ENCODE measurements around the gene KLHL22. TPM values are rescaled to one million over a fixed set of nuclear protein-coding genes. Genes with fewer than 3 reads are reported as not detected.

KLHL22 gene
- total and polyA plus RNA-seq, 2 of the 8 experiments (the other 6 are each of a cell fraction or from before 2014, with no cell fraction given): 9.4 to 16.2 TPM

- TF ChIP-seq MAX (IDR thresholded peaks at IDR 0.05) (no peak), RNF2 (IDR thresholded peaks at IDR 0.05; ENCODE audit: borderline replicate concordance, low read depth, low read length, missing control alignments, poor library complexity, severe bottlenecking) (no peak), SIN3A (conservative IDR thresholded peaks at IDR 0.05 in 1 of 2, IDR thresholded peaks at IDR 0.05 in 1 of 2; ENCODE audit: low read depth in 1 of 2, low read length in 2 of 2) (no peak), EZH2 (IDR thresholded peaks at IDR 0.05; ENCODE audit: low read depth, low read length, severe bottlenecking) (no peak)
Observed at GRCh38 chr22:20450551-20450906, 45.1 kb downstream of the KLHL22 start (continued).

Measured in H1 (cell line).